HEK293 (cell line): ENCODE results near the gene COL6A1.

Source experiments
- CTCF ChIA-PET: fragments of 350-600 bp; formaldehyde crosslinking; extraction: SDS; loops from one replicate; lab custom pipeline; 2021; ENCODE audit warnings: antibody characterized with exemption; lab: Yijun Ruan, JAX
- POLR2A ChIA-PET: fragments of 300-600 bp; formaldehyde crosslinking; extraction: SDS; loops from one replicate; lab custom pipeline; 2020; ENCODE audit warnings: antibody characterized with exemption, inconsistent platforms; lab: Yijun Ruan, JAX
- H3K27ac ChIP-seq: fragments of 200-500 bp; sonication (Bioruptor generic); 2 replicates; pipeline ENCODE4 v1.5.1; 2014; ENCODE audit warnings: low read depth, low read length, control low read depth, inconsistent platforms; ENCODE audit errors: extremely low read depth
- H3K36me3 ChIP-seq, 2 experiments: fragments of 200-500 bp in 1 of 2; sonication (Bioruptor generic) in 1 of 2; 1 replicate in 1 of 2; 2 replicates in 1 of 2; pipeline ENCODE4 v1.5.1; 2014 to 2017; ENCODE audit warnings: inconsistent platforms in 2 of 2, low read length in 2 of 2; ENCODE audit not compliant: control insufficient read depth in 2 of 2, insufficient read depth in 1 of 2
- H3K4me1 ChIP-seq: fragments of 200-500 bp; sonication (Bioruptor generic); 2 replicates; pipeline ENCODE4 v1.5.1; 2014; ENCODE audit warnings: mild to moderate bottlenecking, low read length, inconsistent platforms; ENCODE audit not compliant: control insufficient read depth, insufficient read depth
- H3K4me3 ChIP-seq: 2 replicates; pipeline ENCODE4 v1.5.1; 2011; ENCODE audit warnings: low read depth, mild to moderate bottlenecking, control low read depth, low read length, moderate library complexity
- H3K9me3 ChIP-seq: fragments of 200-500 bp; sonication (Bioruptor generic); 2 replicates; pipeline ENCODE4 v1.5.1; 2014; ENCODE audit warnings: low read depth, low read length, inconsistent platforms; ENCODE audit not compliant: control insufficient read depth, insufficient read depth
- EGR2 ChIP-seq: fragments of 450-650 bp; formaldehyde crosslinking; IDR thresholded peaks from 2 replicates; pipeline ENCODE4 v1.5.1; 2016; ENCODE audit warnings: low read depth, missing biosample characterization, missing genetic modification characterization
- GLIS1 ChIP-seq: fragments of 450-650 bp; formaldehyde crosslinking; IDR thresholded peaks from 2 replicates; pipeline ENCODE4 v1.5.1; 2016; ENCODE audit warnings: missing biosample characterization, missing genetic modification characterization
- HOXA7 ChIP-seq: sonication (generic); formaldehyde crosslinking; IDR thresholded peaks from 2 replicates; pipeline ENCODE4 v1.8.1; 2022; ENCODE audit warnings: missing genetic modification reagents, borderline replicate concordance
- KLF9 ChIP-seq: fragments of 450-650 bp; formaldehyde crosslinking; IDR thresholded peaks from 2 replicates; pipeline ENCODE4 v1.5.1; 2016; ENCODE audit warnings: missing biosample characterization, missing genetic modification characterization, low read depth
- PRDM6 ChIP-seq: fragments of 450-650 bp; formaldehyde crosslinking; IDR thresholded peaks from 2 replicates; pipeline ENCODE4 v1.5.1; 2017; ENCODE audit warnings: missing biosample characterization, missing genetic modification characterization
- WT1 ChIP-seq: fragments of 450-650 bp; formaldehyde crosslinking; IDR thresholded peaks from 2 replicates; pipeline ENCODE4 v1.5.1; 2016; ENCODE audit warnings: missing biosample characterization, missing genetic modification characterization
- ZBTB8A ChIP-seq: fragments of 450-650 bp; formaldehyde crosslinking; IDR thresholded peaks from 2 replicates; pipeline ENCODE4 v1.5.1; 2016; ENCODE audit warnings: missing biosample characterization, missing genetic modification characterization
- ZFP3 ChIP-seq: fragments of 450-650 bp; formaldehyde crosslinking; IDR thresholded peaks from 2 replicates; pipeline ENCODE4 v1.5.1; 2016; ENCODE audit warnings: low read depth, missing biosample characterization, missing genetic modification characterization
- ZNF148 ChIP-seq: fragments of 450-650 bp; formaldehyde crosslinking; IDR thresholded peaks from 2 replicates; pipeline ENCODE4 v1.5.0; 2017; ENCODE audit warnings: missing biosample characterization, missing genetic modification characterization, borderline replicate concordance
- ZNF157 ChIP-seq: fragments of 450-650 bp; formaldehyde crosslinking; IDR thresholded peaks from 2 replicates; pipeline ENCODE4 v1.5.1; 2016; ENCODE audit warnings: missing biosample characterization, missing genetic modification characterization
- ZNF18 ChIP-seq: fragments of 450-650 bp; formaldehyde crosslinking; IDR thresholded peaks from 2 replicates; pipeline ENCODE4 v1.5.1; 2016; ENCODE audit warnings: missing biosample characterization, missing genetic modification characterization
- ZNF19 ChIP-seq: fragments of 450-650 bp; formaldehyde crosslinking; IDR thresholded peaks from 2 replicates; pipeline ENCODE4; 2016; ENCODE audit warnings: missing biosample characterization, missing genetic modification characterization, low read depth
- ZNF202 ChIP-seq: fragments of 450-650 bp; formaldehyde crosslinking; IDR thresholded peaks from 2 replicates; pipeline ENCODE4 v1.5.1; 2016; ENCODE audit warnings: missing biosample characterization, missing genetic modification characterization, borderline replicate concordance
- ZNF23 ChIP-seq: fragments of 450-650 bp; formaldehyde crosslinking; IDR thresholded peaks from 2 replicates; pipeline ENCODE4 v1.5.1; 2016; ENCODE audit warnings: missing biosample characterization, missing genetic modification characterization, borderline replicate concordance
- ZNF248 ChIP-seq: fragments of 450-650 bp; formaldehyde crosslinking; IDR thresholded peaks from 2 replicates; pipeline ENCODE4 v1.5.1; 2017; ENCODE audit warnings: missing biosample characterization, missing genetic modification characterization
- ZNF26 ChIP-seq: fragments of 450-650 bp; formaldehyde crosslinking; IDR thresholded peaks from 2 replicates; pipeline ENCODE4 v1.5.1; 2016; ENCODE audit warnings: missing biosample characterization, missing genetic modification characterization
- ZNF302 ChIP-seq: fragments of 450-650 bp; formaldehyde crosslinking; IDR thresholded peaks from 2 replicates; pipeline ENCODE4 v1.5.1; 2016; ENCODE audit warnings: missing biosample characterization, missing genetic modification characterization, low read depth
- ZNF341 ChIP-seq: fragments of 450-650 bp; formaldehyde crosslinking; IDR thresholded peaks from 2 replicates; pipeline ENCODE4; 2016; ENCODE audit warnings: low read depth, missing biosample characterization, missing genetic modification characterization
- ZNF521 ChIP-seq: fragments of 450-650 bp; formaldehyde crosslinking; IDR thresholded peaks from 2 replicates; pipeline ENCODE4 v1.5.1; 2017; ENCODE audit warnings: missing biosample characterization, mild to moderate bottlenecking, missing genetic modification characterization
- TF ChIP-seq, protein P1 (sequence below): fragments of 450-650 bp; formaldehyde crosslinking; IDR thresholded peaks from 2 replicates; pipeline ENCODE4 v1.5.1; 2016; ENCODE audit warnings: missing biosample characterization, missing genetic modification characterization, borderline replicate concordance
- TF ChIP-seq, protein P2 (sequence below): fragments of 450-650 bp; formaldehyde crosslinking; IDR thresholded peaks from 2 replicates; pipeline ENCODE4 v1.5.1; 2017; ENCODE audit warnings: missing biosample characterization, missing genetic modification characterization

Gene COL6A1

GRCh38 chr21:46020581-46020980 is 39.0 kb downstream of the COL6A1 start (continued):
- TF ChIP-seq GLIS1 (no peak), ZNF18 (tag by site-specific recombination) (no peak)

GRCh38 chr21:46021398-46021797 is 39.8 kb downstream of the COL6A1 start:
- POLR2A ChIA-PET: no interaction called here
- Histone ChIP-seq H3K27ac (no peak overlapping the region), H3K36me3 (no peaks in the 10 kb centered on the region), H3K9me3 (no peaks in the 10 kb centered on the region), H3K4me1 (no peaks in the 10 kb centered on the region), H3K4me3 (no peak overlapping the region)
- CTCF ChIA-PET: no interaction called here
- TF ChIP-seq HOXA7 (CRISPR knock-in tag) (no peak), ZNF26 (no peak), ZNF302 (tag by site-specific recombination) (no peak), ZNF521 (tag by site-specific recombination) (no peak), WT1 (tag by site-specific recombination) (no peak), PRDM6 (tag by site-specific recombination) (no peak), ZNF148 (tag by site-specific recombination) (no peak), ZNF248 (no peak), EGR2 (tag by site-specific recombination) (no peak), ZNF23 (no peak), ZBTB8A (tag by site-specific recombination) (no peak), ZNF202 (tag by site-specific recombination) (no peak), ZNF157 (tag by site-specific recombination) (no peak), ZNF341 (tag by site-specific recombination) (no peak), ZFP3 (tag by site-specific recombination) (no peak), KLF9 (tag by site-specific recombination) (no peak), ZNF19 (tag by site-specific recombination) (no peak)
- TF ChIP-seq, protein P1, sequence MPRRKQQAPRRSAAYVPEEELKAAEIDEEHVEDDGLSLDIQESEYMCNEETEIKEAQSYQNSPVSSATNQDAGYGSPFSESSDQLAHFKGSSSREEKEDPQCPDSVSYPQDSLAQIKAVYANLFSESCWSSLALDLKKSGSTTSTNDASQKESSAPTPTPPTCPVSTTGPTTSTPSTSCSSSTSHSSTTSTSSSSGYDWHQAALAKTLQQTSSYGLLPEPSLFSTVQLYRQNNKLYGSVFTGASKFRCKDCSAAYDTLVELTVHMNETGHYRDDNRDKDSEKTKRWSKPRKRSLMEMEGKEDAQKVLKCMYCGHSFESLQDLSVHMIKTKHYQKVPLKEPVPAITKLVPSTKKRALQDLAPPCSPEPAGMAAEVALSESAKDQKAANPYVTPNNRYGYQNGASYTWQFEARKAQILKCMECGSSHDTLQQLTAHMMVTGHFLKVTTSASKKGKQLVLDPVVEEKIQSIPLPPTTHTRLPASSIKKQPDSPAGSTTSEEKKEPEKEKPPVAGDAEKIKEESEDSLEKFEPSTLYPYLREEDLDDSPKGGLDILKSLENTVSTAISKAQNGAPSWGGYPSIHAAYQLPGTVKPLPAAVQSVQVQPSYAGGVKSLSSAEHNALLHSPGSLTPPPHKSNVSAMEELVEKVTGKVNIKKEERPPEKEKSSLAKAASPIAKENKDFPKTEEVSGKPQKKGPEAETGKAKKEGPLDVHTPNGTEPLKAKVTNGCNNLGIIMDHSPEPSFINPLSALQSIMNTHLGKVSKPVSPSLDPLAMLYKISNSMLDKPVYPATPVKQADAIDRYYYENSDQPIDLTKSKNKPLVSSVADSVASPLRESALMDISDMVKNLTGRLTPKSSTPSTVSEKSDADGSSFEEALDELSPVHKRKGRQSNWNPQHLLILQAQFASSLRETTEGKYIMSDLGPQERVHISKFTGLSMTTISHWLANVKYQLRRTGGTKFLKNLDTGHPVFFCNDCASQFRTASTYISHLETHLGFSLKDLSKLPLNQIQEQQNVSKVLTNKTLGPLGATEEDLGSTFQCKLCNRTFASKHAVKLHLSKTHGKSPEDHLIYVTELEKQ: no peak
- TF ChIP-seq, protein P2, sequence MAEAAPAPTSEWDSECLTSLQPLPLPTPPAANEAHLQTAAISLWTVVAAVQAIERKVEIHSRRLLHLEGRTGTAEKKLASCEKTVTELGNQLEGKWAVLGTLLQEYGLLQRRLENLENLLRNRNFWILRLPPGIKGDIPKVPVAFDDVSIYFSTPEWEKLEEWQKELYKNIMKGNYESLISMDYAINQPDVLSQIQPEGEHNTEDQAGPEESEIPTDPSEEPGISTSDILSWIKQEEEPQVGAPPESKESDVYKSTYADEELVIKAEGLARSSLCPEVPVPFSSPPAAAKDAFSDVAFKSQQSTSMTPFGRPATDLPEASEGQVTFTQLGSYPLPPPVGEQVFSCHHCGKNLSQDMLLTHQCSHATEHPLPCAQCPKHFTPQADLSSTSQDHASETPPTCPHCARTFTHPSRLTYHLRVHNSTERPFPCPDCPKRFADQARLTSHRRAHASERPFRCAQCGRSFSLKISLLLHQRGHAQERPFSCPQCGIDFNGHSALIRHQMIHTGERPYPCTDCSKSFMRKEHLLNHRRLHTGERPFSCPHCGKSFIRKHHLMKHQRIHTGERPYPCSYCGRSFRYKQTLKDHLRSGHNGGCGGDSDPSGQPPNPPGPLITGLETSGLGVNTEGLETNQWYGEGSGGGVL (tag by site-specific recombination): no peak
